Testis (tissue), 3 donors: ENCODE data around the gene HOXD10. TPM values are rescaled to one million over a fixed set of nuclear protein-coding genes. Genes with fewer than 3 reads are reported as not detected.
A peak's percentile ranks its signal among the peaks of the same experiment; 100 is the strongest.

Experiments used
- DNase-seq: peaks from one replicate; pipeline ENCODE4 v3.0.0-alpha.2; 2019
- H3K27ac ChIP-seq, 2 donors: fragments of 200-600 bp; sonication (generic); one replicate each; pipeline ENCODE4 v1.5.1; 2019
- H3K27me3 ChIP-seq: fragments of 200-600 bp; sonication (generic); one replicate; pipeline ENCODE4 v1.5.1; 2019
- H3K36me3 ChIP-seq: fragments of 200-600 bp; sonication (generic); one replicate; pipeline ENCODE4 v1.5.1; 2017; ENCODE audit warnings: low read depth; ENCODE audit errors: missing control alignments
- H3K4me1 ChIP-seq: fragments of 200-600 bp; sonication (generic); one replicate; pipeline ENCODE4 v1.5.1; 2019
- H3K4me3 ChIP-seq, 2 donors: fragments of 200-600 bp; sonication (generic); one replicate each; pipeline ENCODE4 v1.5.1; 2017 to 2019
- H3K9me3 ChIP-seq: fragments of 200-600 bp; sonication (generic); one replicate; pipeline ENCODE4 v1.5.1; 2017
- CTCF ChIP-seq, 3 experiments: fragments of 450-650 bp in 2 of 3; fragments of 200-600 bp in 1 of 3; sonication (generic) in 1 of 3; IDR thresholded peaks; one replicate each; pipeline ENCODE4 v1.5.1; 2016 to 2019; ENCODE audit warnings: antibody characterized with exemption in 3 of 3, mild to moderate bottlenecking in 2 of 3, moderate library complexity in 1 of 3
- POLR2A ChIP-seq: fragments of 450-650 bp; IDR thresholded peaks from one replicate; pipeline ENCODE4 v1.6.1; 2017; ENCODE audit warnings: antibody characterized with exemption, mild to moderate bottlenecking, moderate library complexity
- WGBS, 2 donors: methylation state at CpG; one replicate each; pipeline ENCODE4 v1.1.5; 2018; 5-methylcytosine and 5-hydroxymethylcytosine counted together
- intact Hi-C: fragments of 100-400 bp; cut with DNase I; formaldehyde crosslinking; loops from one replicate; pipeline ENCODE4 v1.15.1; 2023; ENCODE audit warnings: low total_unique reads
- polyA plus RNA-seq: library from polyadenylated mRNA; stranded (reverse); fragments of 350-450 nt; fragmentation: Illumina TruSeq; extraction: RNeasy Lipid Tissue Mini Kit (QIAGEN cat#74804); gene quantifications from one replicate; pipeline ENCODE4 v1.2.3, GENCODE V29; 2014; ENCODE audit warnings: low read depth, low replicate concordance; ENCODE audit not compliant: insufficient read depth
- total RNA-seq, 2 donors: library from RNA; depleted of rRNA; stranded (reverse); fragments of >200 nt; gene quantifications; one replicate each; pipeline ENCODE4 v1.2.3, GENCODE V29; 2016

HOXD10 gene
- total and polyA plus RNA-seq, 3 donors from 2014 or later = 0.92 to 3.3 (median 2.7) TPM

GRCh38 chr2:176155356-176156044, 38.9 kb downstream of the HOXD10 start:
- Histone ChIP-seq H3K4me3 (no peak overlapping the region), H3K9me3 (no peaks in the 10 kb centered on the region), H3K36me3 (no peaks in the 10 kb centered on the region), H3K4me1 (peaks cover 5% of the 10 kb centered on the region), H3K27me3 (no peaks in the 10 kb centered on the region), H3K27ac (no peak overlapping the region)
- no peak for DNase-seq
- TF ChIP-seq POLR2A = no peak
- no peak for TF ChIP-seq CTCF (IDR thresholded peaks at IDR 0.05)
- intact Hi-C loops = no loop called here
- 60 to 69% methylated on average over 6 of the region's 6 CpGs for WGBS, 2 donors

- Histone ChIP-seq H3K9me3 (no peaks in the 10 kb centered on the region), H3K4me1 (peaks cover 5% of the 10 kb centered on the region), H3K36me3 (no peaks in the 10 kb centered on the region), H3K27me3 (no peaks in the 10 kb centered on the region), H3K4me3 (peak overlapping the region in 1 of 2 donors; percentile 56), H3K27ac (no peak overlapping the region)
- intact Hi-C loops = no loop called here
- no peak for DNase-seq
- 56 to 67% methylated on average over 8 of the region's 8 CpGs for WGBS, 2 donors
- TF ChIP-seq POLR2A (no peak), CTCF (IDR thresholded peaks at IDR 0.05) (no peak)
Measured at GRCh38 chr2:176156301-176156806, 39.8 kb downstream of the HOXD10 start.

GRCh38 chr2:176156807-176157498, 40.4 kb downstream of the HOXD10 start, which contains the start of gene HOXD3:
Gene HOXD3, plus strand, starts transcription at chr2:176157307. Its CDS starts 11,808 bp downstream, at chr2:176169115.
- intact Hi-C loops = no loop called here
- Histone ChIP-seq H3K4me1 (peaks cover 8% of the 10 kb centered on the region), H3K27me3 (no peaks in the 10 kb centered on the region), H3K36me3 (no peaks in the 10 kb centered on the region), H3K9me3 (no peaks in the 10 kb centered on the region), H3K4me3 (peak within 1 kb of the TSS; percentile 24 to 56), H3K27ac (no peak within 1 kb of the TSS)
- no peak for DNase-seq
- 38 to 51% methylated on average over 38 to 48 of the region's 48 CpGs for WGBS, 2 donors
- TF ChIP-seq CTCF (IDR thresholded peaks at IDR 0.05) (no peak), POLR2A (no peak)

- no peak overlapping the region for H3K27ac ChIP-seq
Measured at GRCh38 chr2:176157499-176158185, 41.1 kb downstream of the HOXD10 start.

More at GRCh38 chr2:176157499-176158185, 41.1 kb downstream of the HOXD10 start:
- no peak for TF ChIP-seq CTCF (IDR thresholded peaks at IDR 0.05)
- TF ChIP-seq POLR2A = no peak
- Histone ChIP-seq H3K4me3 (peak overlapping the region; percentile 24 to 56), H3K4me1 (peaks cover 5% of the 10 kb centered on the region), H3K9me3 (no peaks in the 10 kb centered on the region), H3K27me3 (no peaks in the 10 kb centered on the region), H3K36me3 (no peaks in the 10 kb centered on the region)
- WGBS, 2 donors = 51 to 61% methylated on average over 43 of the region's 43 CpGs
- intact Hi-C loops = no loop called here
- no peak for DNase-seq
